Tibial artery (tissue), 4 donors: ENCODE data around the gene TRO.

ENCODE experiments used
- DNase-seq, 2 donors: peaks; one replicate each; pipeline ENCODE4 v3.0.0-alpha.2; 2019
- H3K27ac ChIP-seq, 2 donors: fragments of 200-600 bp; sonication (generic) in 1 of 2; 1 replicate in 1 of 2; 2 replicates in 1 of 2; pipeline ENCODE4 v1.5.1; 2018 to 2019; ENCODE audit warnings: mild to moderate bottlenecking in 1 of 2
- H3K27me3 ChIP-seq, 2 donors: fragments of 200-600 bp; sonication (generic) in 1 of 2; one replicate each; pipeline versions ENCODE4 v1.5.1 to v1.6.0; 2016 to 2019
- H3K36me3 ChIP-seq, 3 donors: fragments of 200-600 bp; sonication (generic) in 2 of 3; one replicate each; pipeline ENCODE4 v1.5.1; 2016 to 2019; ENCODE audit warnings: mild to moderate bottlenecking in 2 of 3
- H3K4me1 ChIP-seq, 4 donors: fragments of 200-600 bp; sonication (generic) in 2 of 4; 1 replicate in 3 of 4; 2 replicates in 1 of 4; pipeline ENCODE4 v1.5.1; 2016 to 2019
- H3K4me3 ChIP-seq, 2 donors: fragments of 200-600 bp; sonication (generic) in 1 of 2; 1 replicate in 1 of 2; 2 replicates in 1 of 2; pipeline ENCODE4 v1.5.1; 2018 to 2019; ENCODE audit warnings: mild to moderate bottlenecking in 2 of 2
- H3K9me3 ChIP-seq, 3 donors: fragments of 200-600 bp; sonication (generic) in 1 of 3; one replicate each; pipeline ENCODE4 v1.5.1; 2016 to 2019
- intact Hi-C: fragments of 100-400 bp; cut with DNase I; formaldehyde crosslinking; loops from one replicate; pipeline ENCODE4 v1.15.0; 2023; ENCODE audit warnings: low total_unique reads
- TF ChIP-seq, protein P1 (sequence below), 2 experiments: fragments of 200-600 bp in 1 of 2; fragments of 450-650 bp in 1 of 2; IDR thresholded peaks; one replicate each; pipeline ENCODE4 v1.5.1; 2017 to 2019; ENCODE audit warnings: antibody characterized with exemption in 2 of 2, mild to moderate bottlenecking in 1 of 2, moderate library complexity in 1 of 2

TRO gene

GRCh38 chrX:54961750-54962149 lies 41.1 kb downstream of the TRO start:
- H3K4me1 ChIP-seq, result no peaks in the 10 kb centered on the region
- H3K27me3 ChIP-seq, result no peaks in the 10 kb centered on the region
- H3K4me3 ChIP-seq, result no peak overlapping the region
- H3K27ac ChIP-seq, result no peak overlapping the region
- H3K36me3 ChIP-seq, result no peaks in the 10 kb centered on the region
- TF ChIP-seq, protein P1, sequence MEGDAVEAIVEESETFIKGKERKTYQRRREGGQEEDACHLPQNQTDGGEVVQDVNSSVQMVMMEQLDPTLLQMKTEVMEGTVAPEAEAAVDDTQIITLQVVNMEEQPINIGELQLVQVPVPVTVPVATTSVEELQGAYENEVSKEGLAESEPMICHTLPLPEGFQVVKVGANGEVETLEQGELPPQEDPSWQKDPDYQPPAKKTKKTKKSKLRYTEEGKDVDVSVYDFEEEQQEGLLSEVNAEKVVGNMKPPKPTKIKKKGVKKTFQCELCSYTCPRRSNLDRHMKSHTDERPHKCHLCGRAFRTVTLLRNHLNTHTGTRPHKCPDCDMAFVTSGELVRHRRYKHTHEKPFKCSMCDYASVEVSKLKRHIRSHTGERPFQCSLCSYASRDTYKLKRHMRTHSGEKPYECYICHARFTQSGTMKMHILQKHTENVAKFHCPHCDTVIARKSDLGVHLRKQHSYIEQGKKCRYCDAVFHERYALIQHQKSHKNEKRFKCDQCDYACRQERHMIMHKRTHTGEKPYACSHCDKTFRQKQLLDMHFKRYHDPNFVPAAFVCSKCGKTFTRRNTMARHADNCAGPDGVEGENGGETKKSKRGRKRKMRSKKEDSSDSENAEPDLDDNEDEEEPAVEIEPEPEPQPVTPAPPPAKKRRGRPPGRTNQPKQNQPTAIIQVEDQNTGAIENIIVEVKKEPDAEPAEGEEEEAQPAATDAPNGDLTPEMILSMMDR (IDR thresholded peaks at IDR 0.05), result no peak
- no peak for DNase-seq
- intact Hi-C loops, result no loop called here
- H3K9me3 ChIP-seq, result no peaks in the 10 kb centered on the region

GRCh38 chrX:54964766-54965497 lies 44.3 kb downstream of the TRO start:
- intact Hi-C loops, result no loop called here
- no peaks in the 10 kb centered on the region for H3K27me3 ChIP-seq
- TF ChIP-seq, protein P1 (IDR thresholded peaks at IDR 0.05), result no peak
- DNase-seq, result no peak
- no peaks in the 10 kb centered on the region for H3K4me1 ChIP-seq
- no peak overlapping the region for H3K4me3 ChIP-seq
- H3K36me3 ChIP-seq, result no peaks in the 10 kb centered on the region
- no peak overlapping the region for H3K27ac ChIP-seq
- H3K9me3 ChIP-seq, result peaks cover 0 to 9% (median 6%) of the 10 kb centered on the region in 3 donors

- Histone ChIP-seq H3K27me3 (no peaks in the 10 kb centered on the region), H3K27ac (no peak overlapping the region), H3K9me3 (peaks cover 0 to 6% (median 0%) of the 10 kb centered on the region in 3 donors), H3K4me3 (no peak overlapping the region), H3K4me1 (no peaks in the 10 kb centered on the region), H3K36me3 (no peaks in the 10 kb centered on the region)
- intact Hi-C loops, result no loop called here
- no peak for DNase-seq
- TF ChIP-seq, protein P1 (IDR thresholded peaks at IDR 0.05), result no peak
Measured at GRCh38 chrX:54977387-54977786, 56.8 kb downstream of the TRO start.

GRCh38 chrX:54978448-54978847 lies 57.8 kb downstream of the TRO start:
- H3K9me3 ChIP-seq, result peaks cover 0 to 6% (median 0%) of the 10 kb centered on the region in 3 donors
- H3K27me3 ChIP-seq, result no peaks in the 10 kb centered on the region
- no peaks in the 10 kb centered on the region for H3K36me3 ChIP-seq
- no peaks in the 10 kb centered on the region for H3K4me1 ChIP-seq
- TF ChIP-seq, protein P1 (IDR thresholded peaks at IDR 0.05), result no peak
- DNase-seq, result no peak
- H3K4me3 ChIP-seq, result no peak overlapping the region
- intact Hi-C loops, result no loop called here
- H3K27ac ChIP-seq, result no peak overlapping the region

- TF ChIP-seq, protein P1 (IDR thresholded peaks at IDR 0.05), result no peak
- no peak for DNase-seq
- Histone ChIP-seq H3K27me3 (no peaks in the 10 kb centered on the region), H3K4me1 (no peaks in the 10 kb centered on the region), H3K27ac (no peak overlapping the region), H3K9me3 (peaks cover 0 to under 1% (median 0%) of the 10 kb centered on the region in 3 donors), H3K4me3 (no peak overlapping the region), H3K36me3 (no peaks in the 10 kb centered on the region)
- intact Hi-C loops, result no loop called here
Measured at GRCh38 chrX:54979432-54979831, 58.8 kb downstream of the TRO start.
